Right lung (tissue), 10 donors: ENCODE results near the gene PIK3R1. TPM values are rescaled to one million over a fixed set of nuclear protein-coding genes. Genes with fewer than 3 reads are reported as not detected.

ENCODE experiments used
- DNase-seq, 2 donors: peaks; one replicate each; pipeline ENCODE4 v3.0.0-alpha.2; 2013
- long read RNA-seq, 8 donors: transcript quantifications; one replicate each; lab custom pipeline, GENCODE V29; 2026
- polyA plus RNA-seq, 5 donors: library from polyadenylated mRNA; unstranded; fragments of 120-200 nt; gene quantifications; one replicate each; pipeline versions ENCODE4 v1.2.1 to v1.2.3, GENCODE V29; 2013; ENCODE audit warnings: inconsistent platforms in 1 of 5, low replicate concordance in 1 of 5; ENCODE audit not compliant: insufficient read length in 5 of 5, insufficient read depth in 1 of 5

The PIK3R1 gene
- 10 to 100 TPM; 54.4 to 94.3 (median 79.8) TPM for polyA plus RNA-seq
- long read RNA-seq, donor 1, full-length matches to known transcripts: 6 of 26 reads
- long read RNA-seq, donor 1, partial matches to known transcripts: 20 of 26 reads
- long read RNA-seq, donor 1, other reads (novel, unspliced or antisense): 0 of 26 reads
- long read RNA-seq, donor 2, full-length matches to known transcripts: 6 of 18 reads
- long read RNA-seq, donor 2, partial matches to known transcripts: 12 of 18 reads
- long read RNA-seq, donor 2, other reads (novel, unspliced or antisense): 0 of 18 reads
- long read RNA-seq, donor 3, full-length matches to known transcripts: 5 of 5 reads
- long read RNA-seq, donor 3, partial matches to known transcripts: 0 of 5 reads
- long read RNA-seq, donor 3, other reads (novel, unspliced or antisense): 0 of 5 reads
- long read RNA-seq, donor 4, full-length matches to known transcripts: 3 of 9 reads
- long read RNA-seq, donor 4, partial matches to known transcripts: 6 of 9 reads
- long read RNA-seq, donor 4, other reads (novel, unspliced or antisense): 0 of 9 reads
- long read RNA-seq, donor 5, full-length matches to known transcripts: 14 of 66 reads
- long read RNA-seq, donor 5, partial matches to known transcripts: 52 of 66 reads
- long read RNA-seq, donor 5, other reads (novel, unspliced or antisense): 0 of 66 reads
- long read RNA-seq, donor 6, full-length matches to known transcripts: 11 of 40 reads
- long read RNA-seq, donor 6, partial matches to known transcripts: 29 of 40 reads
- long read RNA-seq, donor 6, other reads (novel, unspliced or antisense): 0 of 40 reads
- long read RNA-seq, donor 7, full-length matches to known transcripts: 9 of 53 reads
- long read RNA-seq, donor 7, partial matches to known transcripts: 44 of 53 reads
- long read RNA-seq, donor 7, other reads (novel, unspliced or antisense): 0 of 53 reads
- long read RNA-seq, donor 8: 0 reads

DNA sequence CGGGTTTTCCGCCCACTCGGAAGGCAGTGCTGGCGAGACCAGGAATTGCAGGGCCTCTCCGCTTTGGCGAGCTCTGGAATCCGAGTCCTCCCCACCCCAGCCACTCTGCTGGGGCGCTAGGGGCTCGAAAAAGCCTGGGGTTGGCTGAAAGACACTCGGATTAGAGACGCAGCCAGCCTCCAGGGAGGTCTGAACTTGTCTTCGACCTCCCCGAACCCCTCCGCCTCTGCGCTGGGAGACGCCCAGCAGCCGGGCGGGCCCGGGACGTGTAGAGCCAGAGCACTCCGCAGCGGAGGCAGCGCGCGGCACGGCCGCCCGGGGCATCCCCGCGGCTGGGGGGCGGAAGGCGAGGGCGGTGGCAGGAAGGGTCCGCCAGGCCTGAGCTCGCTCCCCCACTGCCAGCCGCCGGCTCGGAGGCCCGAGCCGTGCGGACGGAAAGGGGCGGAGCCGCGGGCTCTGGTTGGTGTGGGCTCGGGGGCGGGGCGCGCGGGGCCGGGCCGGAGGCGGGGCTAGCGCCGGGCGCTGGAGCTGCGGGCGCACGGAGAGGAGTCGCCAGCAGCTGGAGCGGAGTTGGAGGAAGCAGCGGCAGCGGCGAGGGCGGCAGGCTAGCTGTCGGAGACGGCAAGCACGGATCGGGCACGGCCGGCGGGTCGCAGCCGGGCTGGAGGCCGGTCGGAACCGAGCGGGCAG, at the start of gene PIK3R1:
TSS of gene PIK3R1 (plus strand) at position 549 of the 690 bp plus-strand sequence. CDS start 10,920 bp downstream, outside the sequence.
- peak; percentile 95 to 96 for DNase-seq

DNA sequence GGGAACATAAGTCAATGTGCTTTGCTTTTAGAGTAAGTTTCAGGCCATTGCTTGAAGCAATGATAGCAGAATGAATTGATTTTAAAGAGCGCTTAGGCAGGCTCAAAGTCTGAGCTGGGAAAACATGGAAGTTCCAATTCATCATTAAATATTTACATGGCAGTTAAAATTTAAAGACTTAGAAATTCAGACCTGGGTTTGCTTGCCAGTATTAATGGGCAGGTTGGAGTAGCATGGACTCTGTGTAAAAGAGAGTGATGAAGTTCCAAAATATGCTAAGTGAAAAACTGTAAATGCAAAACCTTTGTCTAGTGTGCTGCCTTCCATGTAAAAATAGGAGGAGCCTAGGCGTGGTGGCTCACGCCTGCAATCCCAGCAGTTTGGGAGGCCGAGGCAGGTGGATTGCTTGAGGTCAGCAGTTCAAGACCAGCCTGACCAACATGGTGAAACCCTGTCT, 48.3 kb upstream of the PIK3R1 start:
- no peak for DNase-seq

DNA sequence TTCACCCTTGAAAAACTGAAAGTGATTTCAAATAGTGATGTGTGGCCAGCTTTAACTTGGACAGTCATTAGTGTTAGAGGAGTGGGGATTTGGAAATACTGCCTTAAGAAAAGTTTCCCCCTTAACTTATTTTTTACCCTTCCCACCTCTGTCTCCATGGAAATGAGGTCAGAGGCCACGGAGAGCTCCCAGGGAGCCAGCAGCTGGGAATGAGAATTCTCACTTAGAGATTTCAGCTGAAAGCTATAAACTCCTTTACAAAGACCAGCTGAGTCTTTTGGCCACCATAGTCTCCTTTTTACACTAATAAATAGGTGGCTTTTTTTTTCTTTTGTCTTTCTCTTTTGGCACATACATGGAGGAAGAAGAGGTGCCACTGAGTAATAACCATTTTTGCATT, 45.7 kb upstream of the PIK3R1 start:
- DNase-seq: peak; percentile 93

DNA sequence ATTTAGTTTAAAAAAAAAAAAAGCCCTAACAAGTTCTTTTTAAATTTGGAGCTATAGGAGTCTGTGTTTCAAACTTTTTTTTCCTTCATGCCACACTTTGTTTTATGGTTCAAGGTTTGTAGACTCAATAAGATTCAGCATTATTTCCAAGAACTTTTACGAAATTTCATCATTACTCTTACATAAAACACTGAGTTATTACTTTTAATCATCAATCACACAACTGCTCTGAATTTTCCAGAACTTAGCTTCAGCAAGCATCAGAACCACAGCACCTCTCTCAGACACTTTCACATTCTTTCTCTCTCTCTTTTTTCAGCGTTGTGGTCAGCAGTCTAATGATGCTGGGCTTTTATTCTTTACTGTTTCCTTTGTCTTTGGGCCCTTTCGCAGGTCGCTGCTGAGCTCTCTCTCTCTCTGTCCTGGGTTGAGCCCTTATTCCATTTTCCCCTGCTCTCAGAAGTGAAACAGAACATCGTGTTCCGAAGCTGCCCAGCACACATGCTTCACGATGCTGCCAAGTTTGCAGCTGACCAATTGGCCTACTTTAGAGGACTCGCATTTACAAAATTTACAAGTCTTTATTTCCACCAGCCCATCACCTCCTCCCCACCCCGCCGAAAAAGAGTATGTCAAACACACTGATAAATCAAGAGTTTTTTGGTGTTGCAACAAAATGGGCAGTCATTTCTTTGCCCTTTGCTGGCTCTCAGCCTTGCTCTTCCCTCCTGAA, 44.6 kb upstream of the PIK3R1 start:
- peak; percentile 22 to 33 for DNase-seq

DNA sequence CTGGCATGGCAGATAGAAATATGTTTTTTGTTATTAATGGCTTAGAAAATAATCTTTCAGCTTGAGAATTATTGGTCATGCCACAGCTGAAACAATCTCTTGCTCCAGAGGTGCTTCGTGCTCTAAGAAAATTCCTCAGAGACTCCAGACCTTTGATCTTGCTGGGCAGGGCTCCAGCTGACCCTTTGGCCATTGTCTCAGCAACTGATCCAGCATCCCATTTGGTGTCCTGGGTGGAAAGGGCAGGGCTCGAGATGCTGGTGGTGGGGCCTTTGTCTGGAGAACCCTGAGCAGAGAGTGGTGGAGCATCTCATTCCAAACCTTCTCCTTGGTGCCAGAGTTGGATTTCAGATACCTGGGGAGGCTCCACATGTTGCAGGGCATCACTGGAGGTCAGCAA, 43.2 kb upstream of the PIK3R1 start:
- DNase-seq: no peak

DNA sequence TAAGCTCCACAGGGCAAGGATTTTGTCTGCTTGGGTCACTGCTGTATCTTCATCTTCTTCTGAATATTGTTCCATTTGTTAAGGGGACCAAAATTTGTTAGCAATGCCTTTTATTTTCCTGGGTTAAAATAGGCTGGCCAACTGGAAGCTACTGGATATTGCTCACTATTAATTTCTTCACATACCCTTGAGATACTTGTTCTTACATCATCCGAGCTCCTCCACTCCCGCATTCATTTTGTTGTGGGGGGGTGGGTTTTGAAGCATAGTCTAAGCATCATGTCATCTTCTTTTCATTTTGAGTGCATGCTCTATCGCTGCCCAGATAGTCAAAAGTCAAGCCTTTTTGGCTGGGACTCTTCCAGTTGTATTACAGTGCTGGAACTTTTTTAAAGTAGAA, 42.5 kb upstream of the PIK3R1 start:
- no peak for DNase-seq

DNA sequence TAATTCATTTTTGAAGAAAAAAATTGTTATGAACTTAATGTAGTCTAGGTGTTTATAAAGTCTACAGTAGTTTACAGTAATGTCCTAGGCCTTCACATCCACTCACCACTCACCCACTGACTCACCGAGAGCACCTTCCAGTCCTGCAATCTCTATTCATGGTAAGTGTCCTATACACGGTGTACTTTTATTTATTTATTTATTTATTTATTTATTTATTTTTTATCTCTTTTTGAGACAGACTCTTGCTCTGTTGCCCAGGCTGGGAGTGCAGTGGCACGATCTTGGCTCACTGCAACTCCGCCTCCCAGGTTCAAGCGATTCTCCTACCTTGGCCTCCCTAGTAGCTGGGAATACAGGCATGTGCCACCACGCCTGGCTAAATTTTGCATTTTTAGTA, 39.3 kb upstream of the PIK3R1 start:
- DNase-seq: no peak

DNA sequence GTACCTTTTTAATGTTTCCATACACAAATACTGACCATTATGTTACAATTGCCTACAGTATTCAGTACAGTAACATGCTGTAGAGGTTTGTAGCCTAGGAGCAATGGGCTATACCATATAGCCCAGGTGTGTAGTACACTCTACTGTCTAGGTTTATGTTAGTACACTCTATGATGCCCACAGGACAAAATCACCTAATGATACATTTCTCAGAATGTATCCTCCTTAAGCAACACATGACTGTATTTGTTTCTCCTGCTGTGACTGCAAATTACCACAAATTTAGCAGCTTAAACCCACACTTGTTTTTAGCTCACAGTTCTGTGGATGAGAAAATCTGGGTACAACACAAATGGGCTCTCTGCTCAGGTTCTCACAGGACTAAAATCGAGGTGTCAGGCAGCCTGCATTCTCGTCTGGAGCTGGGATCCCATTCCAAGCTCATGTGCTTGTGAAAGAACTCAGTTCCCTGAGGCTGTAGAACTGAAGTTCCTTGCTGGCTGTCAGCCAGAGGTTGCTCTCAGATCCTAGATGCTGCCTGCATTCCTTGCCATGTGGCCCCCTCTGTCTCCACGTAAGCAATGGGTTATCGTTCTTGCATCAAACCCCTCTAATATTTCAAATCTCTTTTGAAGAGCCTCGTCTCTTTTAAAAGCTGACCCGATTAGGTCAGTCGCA, 38.6 kb upstream of the PIK3R1 start:
- DNase-seq: no peak

DNA sequence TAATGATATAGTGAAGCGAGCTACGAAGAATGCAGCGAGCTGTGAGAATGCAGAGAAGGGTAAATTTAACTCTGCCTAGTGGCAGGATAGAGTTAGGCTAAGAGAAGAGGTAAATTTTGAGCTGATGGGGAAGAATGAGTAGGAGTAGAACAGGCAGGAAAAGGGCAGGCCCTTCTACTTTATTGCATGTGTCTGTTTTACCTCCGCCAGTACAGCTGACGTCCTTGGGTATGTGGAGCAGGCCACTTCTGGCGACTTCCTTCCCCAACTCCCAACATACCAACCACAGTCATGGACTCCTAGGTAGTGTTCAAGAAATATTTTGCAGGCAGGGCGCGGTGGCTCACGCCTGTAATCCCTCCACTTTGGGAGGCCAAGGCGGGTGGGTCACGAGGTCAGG, 37.9 kb upstream of the PIK3R1 start:
- no peak for DNase-seq

DNA sequence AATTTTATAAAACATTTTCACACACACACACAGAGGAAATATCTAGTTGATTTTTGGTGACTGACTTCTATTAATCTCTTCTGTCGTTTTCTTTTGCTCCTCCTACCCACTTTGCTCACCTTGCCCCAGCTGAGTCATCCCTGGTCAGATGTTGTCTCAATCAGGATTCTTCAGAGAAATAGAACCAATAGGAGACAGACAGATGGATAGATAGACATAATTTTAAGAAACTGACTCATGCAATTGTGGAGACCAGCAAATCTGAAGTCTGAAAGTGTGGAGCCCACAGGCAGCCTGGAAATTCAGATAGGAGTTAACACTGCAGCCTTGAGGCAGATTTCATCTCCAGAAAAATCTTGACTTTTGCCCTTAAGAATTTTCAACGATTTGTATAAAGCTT, 37.0 kb upstream of the PIK3R1 start:
- no peak for DNase-seq

DNA sequence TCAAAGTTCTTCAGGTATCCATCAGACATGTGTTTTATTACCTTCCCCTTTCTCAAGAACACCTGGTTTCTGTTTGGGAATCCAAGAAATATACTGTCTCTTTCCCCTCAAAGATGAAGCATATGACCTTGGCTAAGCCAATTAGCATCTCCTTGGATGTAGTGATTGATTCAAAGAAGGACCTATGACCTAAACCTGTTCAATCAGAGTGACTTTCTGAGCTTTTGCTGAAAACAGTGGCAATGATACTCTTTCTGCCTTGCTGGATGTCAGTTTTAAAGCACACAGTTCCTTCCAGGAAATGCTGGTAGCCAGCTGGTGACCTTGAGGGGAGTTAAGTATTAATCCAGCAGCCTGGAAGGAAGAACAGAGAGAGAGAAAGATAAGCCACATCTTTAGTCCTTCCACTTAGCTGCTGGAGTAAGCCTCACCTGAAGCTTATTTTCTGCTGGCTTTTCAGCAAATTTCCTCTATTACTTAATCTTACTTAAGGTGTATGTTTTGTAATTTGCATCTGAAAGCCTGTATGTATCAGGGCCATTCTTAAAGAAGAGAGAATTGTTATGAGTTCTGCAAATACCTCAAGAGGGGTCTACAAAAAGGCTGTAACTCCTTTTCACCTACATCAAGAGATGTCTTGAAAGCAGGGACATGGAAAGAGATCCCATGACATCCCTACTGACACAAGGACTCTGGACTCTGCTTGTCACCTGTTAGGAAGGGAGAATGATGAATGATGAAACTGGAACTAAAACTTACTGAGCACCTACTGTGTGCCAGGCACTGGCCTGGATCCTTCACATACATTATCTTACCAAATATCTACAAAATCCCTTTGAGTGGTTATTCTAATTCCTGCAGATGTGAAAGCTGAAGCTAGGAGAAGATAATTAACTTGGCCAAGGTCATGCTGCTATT, 35.2 kb upstream of the PIK3R1 start:
- DNase-seq: no peak

DNA sequence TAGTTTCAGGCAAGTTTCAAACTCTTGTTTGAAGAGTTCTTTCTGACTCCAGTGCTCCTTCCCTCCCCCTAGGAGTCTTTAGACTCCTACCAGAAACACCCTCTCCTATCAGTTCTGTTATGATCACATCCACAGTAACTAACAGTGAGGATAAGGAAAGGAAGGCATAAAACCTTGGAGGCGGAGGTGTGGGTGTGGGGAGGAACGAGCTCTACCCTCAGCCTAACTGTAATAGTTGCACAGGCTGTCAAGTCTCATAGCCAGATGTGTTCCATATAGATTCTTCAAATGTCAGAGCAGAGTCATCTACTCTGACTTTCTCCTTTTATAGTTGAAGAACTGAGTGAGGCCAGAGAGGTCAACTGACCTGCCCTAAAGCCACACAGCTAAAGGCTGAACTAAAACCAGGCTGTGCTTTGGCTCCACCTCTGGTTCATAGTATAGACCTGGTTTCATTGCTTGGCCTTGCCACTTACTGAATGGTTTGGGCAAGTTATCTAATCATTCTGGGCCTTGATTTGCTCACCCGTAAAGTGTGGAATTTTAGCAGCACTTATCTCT, 34.4 kb upstream of the PIK3R1 start:
- DNase-seq: no peak

DNA sequence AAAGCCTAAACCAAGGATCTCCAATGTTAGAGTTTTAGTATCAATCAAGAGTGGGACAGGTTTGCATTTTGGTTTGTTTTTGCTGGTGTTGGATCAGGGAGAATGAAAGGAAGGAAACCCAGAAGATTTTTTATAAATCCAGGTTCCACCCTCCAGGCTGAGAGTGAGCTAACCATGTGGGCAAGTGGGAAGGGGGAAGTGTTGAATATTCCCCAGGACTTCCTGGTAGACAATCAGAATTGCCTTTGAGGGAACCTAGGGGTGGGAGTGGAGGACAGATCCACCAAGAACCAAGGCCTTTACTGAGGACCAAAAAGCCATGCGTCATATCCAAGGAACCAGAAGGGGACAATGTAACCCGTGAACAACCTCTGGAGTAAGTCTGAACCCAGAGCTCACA, 33.5 kb upstream of the PIK3R1 start:
- DNase-seq: no peak

DNA sequence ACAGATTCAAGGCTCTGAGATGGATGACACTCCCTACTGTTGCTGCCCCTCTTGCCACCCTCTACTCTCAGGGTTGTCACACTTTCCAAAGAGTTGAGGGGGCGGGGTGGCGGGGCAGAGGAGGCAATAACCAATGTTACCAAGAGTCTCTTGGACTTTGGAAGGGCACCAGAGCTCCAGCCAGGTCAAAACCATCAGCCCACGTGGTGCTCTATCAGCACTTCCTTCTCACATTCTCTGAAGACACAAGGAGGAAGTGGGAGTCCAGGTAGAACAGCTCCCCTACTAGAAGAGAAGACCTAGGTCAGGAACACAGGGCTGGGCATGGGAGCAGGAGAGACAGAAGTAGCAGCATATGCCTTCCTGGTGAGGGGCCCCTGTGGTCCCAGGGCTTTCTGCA, 33.0 kb upstream of the PIK3R1 start:
- no peak for DNase-seq

DNA sequence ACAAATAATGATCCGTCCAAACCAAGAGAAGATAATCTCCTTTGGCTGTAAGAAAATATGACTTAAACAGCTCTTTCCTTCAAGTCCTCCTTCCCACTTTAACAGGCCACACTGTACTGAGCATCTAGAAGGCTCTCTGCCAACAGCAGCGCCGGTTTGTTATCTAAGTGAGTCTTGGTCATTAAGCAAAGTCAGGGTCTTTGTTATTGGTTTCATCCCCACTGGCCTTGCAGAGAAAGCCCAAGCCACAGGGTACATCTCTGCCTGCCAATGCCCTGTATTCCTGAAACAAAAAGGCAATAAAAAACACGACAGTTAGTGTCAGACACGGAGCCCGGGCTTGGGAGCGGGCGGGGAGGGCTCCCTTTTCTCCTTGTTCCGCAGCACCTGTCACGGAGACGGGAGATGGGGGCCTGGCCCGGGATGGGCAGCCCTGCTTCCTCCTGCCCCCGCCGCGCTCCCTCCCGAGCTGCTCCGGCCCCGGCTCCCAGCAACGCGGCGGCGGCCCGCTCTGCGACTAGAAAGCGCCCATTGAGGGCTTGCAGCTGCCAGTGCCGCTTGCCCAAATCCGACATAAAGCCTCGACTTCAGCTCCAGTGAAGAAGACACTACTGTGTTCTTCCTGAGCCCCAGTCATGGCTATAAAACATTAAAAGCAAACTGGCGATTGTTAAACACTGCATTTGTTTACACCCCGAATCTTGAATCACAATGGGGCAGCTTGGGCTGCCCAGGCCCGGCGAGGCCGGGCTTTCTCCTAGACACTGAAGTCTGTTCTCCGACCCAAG, 28.1 kb upstream of the PIK3R1 start:
- DNase-seq: peak; percentile 59 to 61

DNA sequence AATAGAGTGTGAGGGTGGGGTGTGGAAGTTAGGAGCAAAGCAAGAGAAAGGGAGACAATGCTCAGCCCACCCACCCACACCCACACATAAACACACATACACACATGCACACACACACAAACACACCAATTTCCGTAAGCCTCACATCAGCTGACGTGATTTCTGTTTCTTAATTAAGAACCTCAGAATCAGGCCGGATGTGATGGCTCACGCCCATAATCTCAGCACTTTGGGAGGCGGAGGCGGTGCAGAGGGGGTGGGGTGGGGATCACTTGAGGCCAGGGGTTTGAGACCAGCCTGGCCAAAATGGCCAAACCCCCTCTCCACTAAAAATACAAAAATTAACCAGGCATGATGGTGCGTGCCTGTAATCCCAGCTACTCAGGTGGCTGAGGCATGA, 26.4 kb upstream of the PIK3R1 start:
- no peak for DNase-seq

DNA sequence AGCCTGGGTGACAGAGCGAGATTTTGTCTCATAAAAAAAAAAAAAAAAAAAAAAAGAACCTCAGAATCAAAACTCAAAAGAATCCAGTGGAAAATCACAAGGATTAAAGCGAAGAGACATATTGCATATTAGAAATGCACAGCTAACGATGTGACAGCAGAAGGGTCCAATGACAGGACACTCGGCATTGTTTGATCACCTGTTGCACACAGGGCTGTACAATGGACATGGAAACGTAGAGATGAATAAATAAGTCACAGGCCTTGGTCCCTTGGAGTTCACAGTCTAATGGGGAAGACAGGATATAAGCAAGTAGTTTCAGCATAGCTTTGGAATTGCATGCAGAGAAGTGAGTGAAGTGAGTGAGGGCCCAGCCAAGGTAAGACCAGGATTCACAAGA, 25.9 kb upstream of the PIK3R1 start:
- DNase-seq: no peak

DNA sequence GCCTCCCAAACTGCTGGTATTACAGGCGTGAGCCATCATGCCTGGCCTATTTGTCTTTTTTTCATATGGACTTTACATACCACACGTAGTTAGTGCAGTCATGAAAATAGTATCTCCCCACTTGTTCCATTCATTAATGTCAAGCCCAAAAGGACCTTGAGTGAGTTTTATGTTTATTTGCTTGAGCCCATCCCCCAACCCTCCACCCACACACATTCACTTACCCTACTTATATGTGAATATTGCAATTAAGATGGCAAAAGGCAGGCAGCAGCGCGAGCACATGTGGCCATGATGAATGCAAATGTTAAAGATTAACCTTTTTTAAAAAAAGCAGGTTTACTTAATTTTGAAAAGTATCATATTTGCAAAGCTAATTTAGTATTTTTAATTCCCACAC, 24.9 kb upstream of the PIK3R1 start:
- DNase-seq: no peak
